GM12878 (cell line): ENCODE measurements around the gene PITPNC1.

Source experiments
- BRCA1 ChIP-seq: IDR thresholded peaks from 2 replicates; pipeline ENCODE4 v1.6.1; 2011; ENCODE audit warnings: low read depth, low read length, improper control_type of control experiment
- CBX5 ChIP-seq: sonication (generic); IDR thresholded peaks from 2 replicates; pipeline ENCODE4 v1.6.1; 2016; ENCODE audit warnings: low read depth, moderate library complexity, mild to moderate bottlenecking, inconsistent platforms
- CREM ChIP-seq: IDR thresholded peaks from 2 replicates; pipeline ENCODE4 v1.6.1; 2014; ENCODE audit warnings: antibody characterized with exemption, low read depth
- DPF2 ChIP-seq: fragments of 450-650 bp; IDR thresholded peaks from 2 replicates; pipeline ENCODE4 v1.6.1; 2017; ENCODE audit warnings: mild to moderate bottlenecking
- EP300 ChIP-seq, 2 experiments: fragments of 150-350 bp in 1 of 2; IDR thresholded peaks; 2 replicates each; pipeline ENCODE4 v1.6.1; 2011 to 2012; ENCODE audit warnings: low read depth in 2 of 2, low read length in 2 of 2, borderline replicate concordance in 1 of 2, improper control_type of control experiment in 1 of 2, inconsistent platforms in 1 of 2; ENCODE audit not compliant: control insufficient read depth in 1 of 2
- GABPA ChIP-seq: IDR thresholded peaks from 2 replicates; pipeline ENCODE4 v1.6.1; 2014; ENCODE audit warnings: antibody characterized with exemption, low read depth, mild to moderate bottlenecking, inconsistent platforms
- POLR2AphosphoS5 ChIP-seq: IDR thresholded peaks from 2 replicates; pipeline ENCODE4 v1.6.1; 2011; ENCODE audit warnings: mild to moderate bottlenecking, low read length, inconsistent platforms
- TCF3 ChIP-seq: IDR thresholded peaks from 2 replicates; pipeline ENCODE4 v1.6.1; 2012; ENCODE audit warnings: low read depth, mild to moderate bottlenecking, low read length, borderline replicate concordance; ENCODE audit not compliant: insufficient read depth
- YY1 ChIP-seq: IDR thresholded peaks from 2 replicates; pipeline ENCODE4 v1.6.1; 2011; ENCODE audit warnings: low read depth, mild to moderate bottlenecking, low read length
- TF ChIP-seq, protein P1 (sequence below), 3 experiments: IDR thresholded peaks in 2 of 3; conservative IDR thresholded peaks in 1 of 3; 2 replicates each; pipeline ENCODE4 v1.5.1; 2011; ENCODE audit warnings: low read depth in 3 of 3, low read length in 3 of 3, mild to moderate bottlenecking in 3 of 3, control low read depth in 2 of 3, moderate library complexity in 2 of 3, inconsistent platforms in 1 of 3, mixed read lengths in 1 of 3; ENCODE audit not compliant: control insufficient read depth in 2 of 3, insufficient read depth in 1 of 3; ENCODE audit errors: extremely low read depth in 1 of 3
- TF ChIP-seq, protein P2 (sequence below): IDR thresholded peaks from 2 replicates; pipeline ENCODE4 v1.6.1; 2012; ENCODE audit warnings: mild to moderate bottlenecking, low read depth, low read length

DNA sequence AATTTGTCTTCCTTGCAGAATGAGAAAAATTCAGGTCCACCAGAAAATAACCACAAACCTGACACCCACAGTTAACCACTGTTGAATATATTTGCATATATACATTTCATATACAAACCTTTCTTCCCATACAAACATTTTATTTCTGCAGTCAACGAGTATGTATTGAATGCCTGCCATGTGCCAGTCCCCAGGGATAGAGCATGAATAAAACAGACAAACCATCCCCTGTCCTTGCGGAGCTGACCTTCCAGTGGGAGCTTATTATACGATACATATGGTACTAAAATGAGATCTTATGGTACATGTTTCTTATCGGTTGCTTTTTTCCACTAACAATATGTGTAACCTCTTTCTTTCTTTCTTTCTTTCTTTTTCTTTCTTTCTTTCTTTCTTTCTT lies 116.7 kb downstream of the PITPNC1 start:
- TF ChIP-seq YY1, result no peak
- TF ChIP-seq BRCA1, result no peak
- no peak for TF ChIP-seq DPF2
- no peak for TF ChIP-seq GABPA
- TF ChIP-seq, protein P1, sequence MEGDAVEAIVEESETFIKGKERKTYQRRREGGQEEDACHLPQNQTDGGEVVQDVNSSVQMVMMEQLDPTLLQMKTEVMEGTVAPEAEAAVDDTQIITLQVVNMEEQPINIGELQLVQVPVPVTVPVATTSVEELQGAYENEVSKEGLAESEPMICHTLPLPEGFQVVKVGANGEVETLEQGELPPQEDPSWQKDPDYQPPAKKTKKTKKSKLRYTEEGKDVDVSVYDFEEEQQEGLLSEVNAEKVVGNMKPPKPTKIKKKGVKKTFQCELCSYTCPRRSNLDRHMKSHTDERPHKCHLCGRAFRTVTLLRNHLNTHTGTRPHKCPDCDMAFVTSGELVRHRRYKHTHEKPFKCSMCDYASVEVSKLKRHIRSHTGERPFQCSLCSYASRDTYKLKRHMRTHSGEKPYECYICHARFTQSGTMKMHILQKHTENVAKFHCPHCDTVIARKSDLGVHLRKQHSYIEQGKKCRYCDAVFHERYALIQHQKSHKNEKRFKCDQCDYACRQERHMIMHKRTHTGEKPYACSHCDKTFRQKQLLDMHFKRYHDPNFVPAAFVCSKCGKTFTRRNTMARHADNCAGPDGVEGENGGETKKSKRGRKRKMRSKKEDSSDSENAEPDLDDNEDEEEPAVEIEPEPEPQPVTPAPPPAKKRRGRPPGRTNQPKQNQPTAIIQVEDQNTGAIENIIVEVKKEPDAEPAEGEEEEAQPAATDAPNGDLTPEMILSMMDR (IDR thresholded peaks at IDR 0.05 in 2 of 3, conservative IDR thresholded peaks at IDR 0.05 in 1 of 3; ENCODE audit: control insufficient read depth in 2 of 3, extremely low read depth in 1 of 3, insufficient read depth in 1 of 3, low read depth in 3 of 3, low read length in 3 of 3), result no peak
- no peak for TF ChIP-seq TCF3
- TF ChIP-seq CBX5, result no peak
- no peak for TF ChIP-seq EP300 (IDR thresholded peaks at IDR 0.05; ENCODE audit: borderline replicate concordance in 1 of 2, control insufficient read depth in 1 of 2, low read depth in 2 of 2, low read length in 2 of 2)
- TF ChIP-seq CREM, result no peak
- TF ChIP-seq POLR2AphosphoS5, result no peak
- TF ChIP-seq, protein P2, sequence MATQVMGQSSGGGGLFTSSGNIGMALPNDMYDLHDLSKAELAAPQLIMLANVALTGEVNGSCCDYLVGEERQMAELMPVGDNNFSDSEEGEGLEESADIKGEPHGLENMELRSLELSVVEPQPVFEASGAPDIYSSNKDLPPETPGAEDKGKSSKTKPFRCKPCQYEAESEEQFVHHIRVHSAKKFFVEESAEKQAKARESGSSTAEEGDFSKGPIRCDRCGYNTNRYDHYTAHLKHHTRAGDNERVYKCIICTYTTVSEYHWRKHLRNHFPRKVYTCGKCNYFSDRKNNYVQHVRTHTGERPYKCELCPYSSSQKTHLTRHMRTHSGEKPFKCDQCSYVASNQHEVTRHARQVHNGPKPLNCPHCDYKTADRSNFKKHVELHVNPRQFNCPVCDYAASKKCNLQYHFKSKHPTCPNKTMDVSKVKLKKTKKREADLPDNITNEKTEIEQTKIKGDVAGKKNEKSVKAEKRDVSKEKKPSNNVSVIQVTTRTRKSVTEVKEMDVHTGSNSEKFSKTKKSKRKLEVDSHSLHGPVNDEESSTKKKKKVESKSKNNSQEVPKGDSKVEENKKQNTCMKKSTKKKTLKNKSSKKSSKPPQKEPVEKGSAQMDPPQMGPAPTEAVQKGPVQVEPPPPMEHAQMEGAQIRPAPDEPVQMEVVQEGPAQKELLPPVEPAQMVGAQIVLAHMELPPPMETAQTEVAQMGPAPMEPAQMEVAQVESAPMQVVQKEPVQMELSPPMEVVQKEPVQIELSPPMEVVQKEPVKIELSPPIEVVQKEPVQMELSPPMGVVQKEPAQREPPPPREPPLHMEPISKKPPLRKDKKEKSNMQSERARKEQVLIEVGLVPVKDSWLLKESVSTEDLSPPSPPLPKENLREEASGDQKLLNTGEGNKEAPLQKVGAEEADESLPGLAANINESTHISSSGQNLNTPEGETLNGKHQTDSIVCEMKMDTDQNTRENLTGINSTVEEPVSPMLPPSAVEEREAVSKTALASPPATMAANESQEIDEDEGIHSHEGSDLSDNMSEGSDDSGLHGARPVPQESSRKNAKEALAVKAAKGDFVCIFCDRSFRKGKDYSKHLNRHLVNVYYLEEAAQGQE, result no peak
